GM19043 (cell line): ENCODE results near the gene CALML5.
"Not testable (repeated sequence)": the region's sequence is repeated elsewhere in the genome, so short reads cannot be mapped to it uniquely, and the experiment has no call there.

Experiments
- ATAC-seq: cut with Tn5 transposase; IDR thresholded peaks from one replicate; pipeline ENCODE4 v1.9.1; 2021; ENCODE audit warnings: low read depth; ENCODE audit not compliant: unreplicated experiment

CALML5 gene

GRCh38 chr10:5486853-5487235 lies 12.5 kb downstream of the CALML5 start:
- ATAC-seq: no peak

DNA sequence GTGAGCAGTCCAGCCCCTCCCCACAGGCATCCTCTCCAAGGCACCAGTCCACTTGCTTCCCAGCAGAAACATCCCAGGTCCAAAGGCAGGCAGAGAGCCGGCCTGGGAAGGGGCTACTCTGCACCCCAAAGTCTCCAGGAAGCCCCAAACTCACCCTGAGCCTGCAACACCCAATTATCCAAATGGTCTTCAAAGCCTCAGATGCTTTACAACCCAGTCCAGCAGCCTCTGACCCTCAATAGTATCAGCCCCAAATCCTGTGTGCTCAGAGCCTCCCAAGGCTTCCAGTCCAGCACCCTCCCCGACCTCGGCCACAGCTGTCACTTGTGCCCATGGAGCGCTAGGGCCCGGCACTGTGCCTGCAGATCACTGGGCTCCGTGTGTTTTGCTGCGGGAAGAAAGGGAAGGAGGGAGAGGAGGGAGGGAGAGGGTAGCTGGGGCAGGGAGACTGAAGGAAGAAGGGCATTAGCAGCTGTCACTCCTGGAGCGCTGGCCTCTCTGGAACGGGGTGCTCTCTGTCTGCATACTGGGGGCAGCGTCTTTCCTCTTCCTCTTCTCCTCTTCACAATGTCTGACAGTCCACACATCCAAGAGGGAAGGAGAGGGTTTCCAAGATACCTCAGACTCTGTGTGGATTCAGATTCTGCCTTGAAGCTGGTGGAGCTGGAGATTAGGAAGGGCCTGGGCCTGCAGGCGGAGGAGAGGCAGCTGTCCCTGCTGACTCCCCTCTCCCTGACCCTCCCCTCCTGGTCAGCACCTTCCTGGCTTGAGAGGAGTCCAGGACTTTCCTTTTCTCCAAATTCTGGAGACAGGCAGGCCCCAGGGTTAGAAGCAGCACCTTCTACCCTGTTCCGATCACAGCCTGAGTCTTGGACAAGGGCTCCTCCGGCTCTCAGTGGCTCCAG lies 13.2 kb downstream of the CALML5 start:
- no peak for ATAC-seq

DNA sequence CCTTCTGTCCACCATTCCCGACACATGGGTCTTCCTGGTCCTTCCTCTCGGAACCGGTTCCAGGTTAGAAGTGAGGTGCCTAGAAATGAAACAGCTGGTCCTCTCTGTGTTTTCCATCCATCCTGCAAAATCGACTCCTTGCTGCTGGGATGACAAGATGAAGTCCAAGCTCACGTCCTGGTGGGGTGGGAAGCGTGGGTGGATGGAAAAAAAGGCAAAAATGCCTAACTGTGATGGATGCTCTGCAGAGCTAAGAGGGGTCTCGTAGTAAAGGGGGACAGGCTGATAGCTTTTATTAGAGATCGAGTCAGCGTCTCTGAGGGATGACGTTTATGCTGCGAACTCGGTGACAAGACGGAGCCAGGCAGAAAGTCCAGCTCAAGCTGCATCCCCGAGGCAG lies 14.1 kb downstream of the CALML5 start:
- no peak for ATAC-seq

DNA sequence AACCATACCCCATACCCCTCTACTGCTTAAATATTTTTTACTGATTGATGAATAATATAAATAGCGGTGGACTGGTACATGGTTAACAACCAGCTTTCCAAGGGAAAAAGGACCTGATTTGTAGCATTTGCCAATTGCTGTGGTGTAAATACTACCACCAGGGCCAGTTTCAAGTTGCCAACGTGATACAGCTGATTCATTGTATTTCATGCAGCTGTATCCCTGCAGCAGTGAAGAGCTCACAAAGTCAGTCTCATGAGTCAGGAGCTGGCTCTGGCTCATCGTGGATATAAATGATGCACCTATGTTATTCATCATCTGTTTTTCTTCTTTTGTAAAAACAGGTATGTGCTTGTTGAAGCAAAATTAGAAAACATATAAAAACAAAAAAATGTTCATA lies 15.2 kb downstream of the CALML5 start:
- ATAC-seq: no peak

DNA sequence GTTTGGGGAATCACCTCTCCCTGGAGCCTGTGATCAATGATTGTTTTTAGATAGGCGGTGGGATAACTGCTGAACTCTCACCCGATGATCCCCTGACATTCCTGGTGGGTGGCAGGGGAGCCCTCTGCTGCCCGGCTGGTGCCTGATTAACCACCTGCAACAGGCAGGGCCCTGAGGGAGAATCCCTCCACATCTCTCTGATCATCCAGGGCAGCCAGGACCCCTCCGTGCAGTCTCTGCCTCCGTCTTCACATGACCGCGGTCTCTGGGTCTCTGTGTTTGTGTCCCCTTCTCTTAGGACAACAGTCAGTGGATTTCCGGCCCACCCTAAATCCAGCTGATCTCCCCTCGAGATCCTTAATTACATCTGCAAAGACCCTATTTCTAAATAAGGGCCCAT lies 17.4 kb downstream of the CALML5 start:
- ATAC-seq: no peak

DNA sequence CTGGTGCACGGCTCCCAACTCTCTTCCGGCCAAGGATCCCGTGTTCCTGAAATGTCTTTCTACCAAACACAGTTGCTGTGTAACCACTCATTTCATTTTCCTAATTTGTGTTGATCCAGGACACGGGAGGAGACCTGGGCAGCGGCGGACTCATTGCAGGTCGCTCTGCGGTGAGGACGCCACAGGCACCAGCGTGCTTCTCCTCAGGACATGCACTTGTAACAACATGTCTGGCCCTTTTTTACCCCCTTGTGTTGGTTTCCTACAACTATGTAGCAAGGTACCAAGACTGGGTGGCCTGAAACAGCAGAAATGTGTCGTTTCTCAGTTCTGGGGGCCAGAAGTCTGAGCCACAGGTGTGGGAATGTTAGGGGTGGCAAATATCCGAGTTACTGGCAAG lies 18.2 kb downstream of the CALML5 start:
- no peak for ATAC-seq

GRCh38 chr10:5480162-5480941 lies 19.0 kb downstream of the CALML5 start:
- no peak for ATAC-seq

DNA sequence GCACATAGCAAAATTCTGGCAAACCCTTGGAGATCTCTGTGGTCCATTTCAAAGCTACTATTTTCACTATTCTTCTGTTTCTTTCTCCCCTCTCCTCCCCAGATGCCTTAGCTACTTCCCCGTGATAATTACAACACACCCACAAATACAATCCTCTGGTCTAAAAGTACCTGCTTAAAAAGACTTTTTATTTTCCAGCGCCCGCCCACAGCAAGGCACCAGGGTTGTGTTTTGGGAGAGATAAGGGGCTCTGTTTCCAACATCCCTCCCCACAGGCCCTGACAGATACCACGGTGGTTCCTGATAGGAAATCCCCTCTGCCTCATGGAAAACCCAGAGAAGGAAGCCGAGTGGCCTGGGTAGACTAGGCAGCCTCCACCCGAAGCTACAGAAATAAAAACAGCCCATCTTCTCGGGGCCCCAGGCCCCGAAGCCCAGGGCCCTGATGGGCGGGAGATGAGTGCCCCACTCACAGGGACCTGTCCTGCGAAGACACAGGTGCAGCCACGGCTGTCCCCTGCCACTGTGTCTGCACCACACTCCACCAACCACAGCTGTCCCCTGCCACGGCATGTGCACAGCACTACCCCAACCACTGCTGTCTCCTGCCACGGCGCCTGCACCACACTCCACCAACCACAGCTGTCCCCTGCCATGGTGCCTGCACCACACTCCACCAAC lies 19.7 kb downstream of the CALML5 start:
- no peak for ATAC-seq

- no peak for ATAC-seq
Measured at GRCh38 chr10:5478694-5479305, 20.6 kb downstream of the CALML5 start.

GRCh38 chr10:5477948-5478693 lies 21.2 kb downstream of the CALML5 start:
- no peak for ATAC-seq

- ATAC-seq: no peak
Measured at GRCh38 chr10:5476918-5477525, 22.3 kb downstream of the CALML5 start.

DNA sequence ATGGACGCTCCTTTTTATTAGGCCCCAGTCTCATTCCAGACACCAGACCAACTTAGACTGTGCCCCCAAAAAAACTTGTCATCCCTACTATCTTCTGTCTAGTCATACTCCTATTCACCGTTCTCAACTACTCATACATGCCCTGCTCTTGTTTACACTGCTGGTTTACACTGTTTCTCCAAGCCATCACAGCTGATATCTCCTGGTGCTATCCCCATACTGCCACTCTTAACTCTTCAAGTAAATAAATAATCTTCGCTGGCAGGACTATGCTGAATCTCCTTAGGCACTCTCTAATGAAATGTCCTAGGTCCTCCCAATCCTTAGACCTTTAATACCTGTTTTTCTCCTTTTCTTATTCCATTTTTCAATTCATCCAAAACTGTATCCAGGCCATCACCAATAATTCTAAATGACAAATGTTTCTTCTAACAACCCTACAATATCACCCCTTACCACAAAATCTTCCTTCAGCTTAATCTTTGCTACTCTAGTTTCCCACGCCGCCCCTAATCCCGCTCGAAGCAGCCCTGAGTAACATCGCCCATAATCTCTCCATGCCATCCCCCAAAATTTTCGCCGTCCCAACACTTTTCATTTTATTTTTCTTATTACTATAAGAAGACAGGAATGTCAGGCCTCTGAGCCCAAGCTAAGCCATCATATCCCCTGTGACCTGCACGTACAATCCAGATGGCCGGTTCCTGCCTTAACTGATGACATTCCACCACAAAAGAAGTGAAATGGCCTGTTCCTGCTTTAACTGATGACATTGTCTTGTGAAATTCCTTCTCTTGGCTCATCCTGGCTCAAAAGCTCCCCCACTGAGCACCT lies 23.2 kb downstream of the CALML5 start:
- ATAC-seq: not testable (repeated sequence)

GRCh38 chr10:5475088-5475487 lies 24.3 kb downstream of the CALML5 start:
- not testable (repeated sequence) for ATAC-seq

DNA sequence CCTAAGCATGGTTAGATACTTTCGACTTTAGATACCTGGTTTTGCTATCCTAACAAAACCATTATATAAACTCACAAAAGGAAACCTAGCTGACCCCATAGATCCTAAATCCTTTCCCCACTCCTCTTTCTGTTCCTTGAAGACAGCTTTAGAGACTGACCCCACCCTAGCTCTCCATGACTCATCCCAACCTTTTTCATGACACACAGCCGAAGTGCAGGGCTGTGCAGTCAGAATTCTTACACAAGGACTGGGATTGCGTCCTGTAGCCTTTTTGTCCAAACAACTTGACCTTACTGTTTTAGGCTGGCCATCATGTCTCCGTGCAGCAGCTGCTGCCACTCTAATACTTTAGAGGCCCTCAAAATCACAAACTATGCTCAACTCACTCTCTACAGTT lies 24.7 kb downstream of the CALML5 start:
- ATAC-seq: not testable (repeated sequence)

GRCh38 chr10:5470062-5470751 lies 29.2 kb downstream of the CALML5 start:
- ATAC-seq: no peak

- no peak for ATAC-seq
Measured at GRCh38 chr10:5469353-5470061, 29.9 kb downstream of the CALML5 start.

DNA sequence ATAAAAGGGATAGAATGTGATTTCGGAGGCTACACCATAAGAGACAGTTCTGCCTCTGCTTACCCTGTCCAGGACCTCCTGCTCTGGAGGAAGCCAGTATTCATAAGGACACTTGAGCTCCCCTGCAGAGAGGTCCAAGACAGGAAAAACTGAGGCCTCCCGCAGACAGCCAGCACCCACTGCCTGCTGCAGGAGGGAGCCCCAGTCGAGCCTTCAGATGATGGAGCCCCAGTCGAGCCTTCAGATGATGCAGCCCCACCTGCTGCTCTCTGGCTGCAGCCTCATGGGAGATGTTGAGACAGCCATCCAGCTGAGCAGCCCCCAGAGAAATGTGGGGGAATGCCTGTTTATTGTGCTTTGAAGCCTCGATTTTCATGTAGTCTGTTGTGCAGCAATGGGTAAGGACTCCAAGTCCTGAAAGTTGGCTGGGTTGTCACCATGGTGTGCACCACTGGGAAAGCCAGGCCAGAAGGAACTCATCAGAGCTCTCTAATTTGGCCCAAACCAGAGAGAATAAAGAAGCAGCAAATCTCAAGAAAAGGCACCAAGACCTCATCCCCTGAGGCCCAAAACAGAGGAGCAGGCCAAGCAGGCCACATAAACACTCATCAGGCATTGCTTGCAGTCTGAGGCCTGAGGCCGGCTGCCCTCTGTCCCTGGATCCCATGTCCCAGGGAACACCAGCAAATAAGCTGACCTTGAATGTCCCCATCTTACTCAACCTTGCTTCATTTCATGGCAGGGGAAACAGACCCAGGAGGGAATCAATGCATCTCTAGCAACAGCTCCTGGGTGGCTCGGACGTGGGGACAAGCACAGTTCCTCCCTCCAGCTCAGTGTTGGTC lies 30.9 kb downstream of the CALML5 start:
- ATAC-seq: no peak
